ENCODE data around the gene EIF4E3.

DNA sequence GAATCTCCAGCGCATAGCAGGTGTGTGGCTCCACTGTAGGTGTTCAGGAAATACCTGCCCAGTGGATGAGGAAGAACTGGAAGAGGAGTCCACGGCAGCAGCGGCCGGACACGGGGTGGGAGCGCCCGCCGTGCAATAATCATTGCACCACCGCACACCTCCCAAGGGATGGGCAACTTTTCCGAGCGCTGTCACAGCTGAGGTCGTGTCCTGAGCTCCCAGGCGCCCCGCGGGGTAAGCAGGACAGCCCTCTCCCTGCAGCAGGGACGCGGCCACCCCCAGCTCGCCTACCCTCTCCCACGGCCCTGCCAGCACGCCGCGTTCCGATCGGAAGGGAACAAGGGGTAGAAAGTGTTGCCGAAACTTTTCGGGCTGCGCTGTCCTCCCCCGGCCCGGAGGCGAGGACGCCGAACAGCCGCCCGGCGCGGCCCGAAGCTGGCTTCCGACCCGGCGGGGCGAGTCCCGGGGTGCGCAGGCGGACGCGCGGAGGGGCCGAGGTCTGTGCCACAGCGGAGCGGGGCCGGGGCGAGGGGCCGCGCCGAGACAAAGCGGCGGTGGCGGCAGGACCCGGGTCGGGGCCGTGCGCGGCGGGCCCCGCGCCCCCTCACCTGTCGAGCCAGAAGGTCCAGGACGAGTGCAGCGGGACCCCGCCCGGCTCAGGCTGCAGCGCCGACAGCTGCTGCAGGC lies 475 bp downstream of the EIF4E3 start:
- TF ChIP-seq EZH2 (IDR thresholded peaks at IDR 0.05; ENCODE audit: low read depth) = no peak
- TF ChIP-seq, protein P1, sequence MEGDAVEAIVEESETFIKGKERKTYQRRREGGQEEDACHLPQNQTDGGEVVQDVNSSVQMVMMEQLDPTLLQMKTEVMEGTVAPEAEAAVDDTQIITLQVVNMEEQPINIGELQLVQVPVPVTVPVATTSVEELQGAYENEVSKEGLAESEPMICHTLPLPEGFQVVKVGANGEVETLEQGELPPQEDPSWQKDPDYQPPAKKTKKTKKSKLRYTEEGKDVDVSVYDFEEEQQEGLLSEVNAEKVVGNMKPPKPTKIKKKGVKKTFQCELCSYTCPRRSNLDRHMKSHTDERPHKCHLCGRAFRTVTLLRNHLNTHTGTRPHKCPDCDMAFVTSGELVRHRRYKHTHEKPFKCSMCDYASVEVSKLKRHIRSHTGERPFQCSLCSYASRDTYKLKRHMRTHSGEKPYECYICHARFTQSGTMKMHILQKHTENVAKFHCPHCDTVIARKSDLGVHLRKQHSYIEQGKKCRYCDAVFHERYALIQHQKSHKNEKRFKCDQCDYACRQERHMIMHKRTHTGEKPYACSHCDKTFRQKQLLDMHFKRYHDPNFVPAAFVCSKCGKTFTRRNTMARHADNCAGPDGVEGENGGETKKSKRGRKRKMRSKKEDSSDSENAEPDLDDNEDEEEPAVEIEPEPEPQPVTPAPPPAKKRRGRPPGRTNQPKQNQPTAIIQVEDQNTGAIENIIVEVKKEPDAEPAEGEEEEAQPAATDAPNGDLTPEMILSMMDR (conservative IDR thresholded peaks at IDR 0.05) = no peak
